Pulmonary artery endothelial cell (primary cell): Measurements from ENCODE around the gene TDP1. TPM values are rescaled to one million over a fixed set of nuclear protein-coding genes. Genes with fewer than 3 reads are reported as not detected.

Experiments used
- DNase-seq: peaks from one replicate; pipeline ENCODE4 v3.0.0-alpha.2; 2011; ENCODE audit warnings: low read depth, low spot score
- total RNA-seq: library from RNA; depleted of rRNA; stranded (reverse); fragments of >200 nt; gene quantifications from 2 replicates; pipeline ENCODE4 v1.2.3, GENCODE V29; 2014

Gene TDP1
- total RNA-seq, 1 donor from 2014 or later: 32.3 TPM

GRCh38 chr14:89941830-89942377 is 13.8 kb upstream of the TDP1 start:
- no peak for DNase-seq

DNA sequence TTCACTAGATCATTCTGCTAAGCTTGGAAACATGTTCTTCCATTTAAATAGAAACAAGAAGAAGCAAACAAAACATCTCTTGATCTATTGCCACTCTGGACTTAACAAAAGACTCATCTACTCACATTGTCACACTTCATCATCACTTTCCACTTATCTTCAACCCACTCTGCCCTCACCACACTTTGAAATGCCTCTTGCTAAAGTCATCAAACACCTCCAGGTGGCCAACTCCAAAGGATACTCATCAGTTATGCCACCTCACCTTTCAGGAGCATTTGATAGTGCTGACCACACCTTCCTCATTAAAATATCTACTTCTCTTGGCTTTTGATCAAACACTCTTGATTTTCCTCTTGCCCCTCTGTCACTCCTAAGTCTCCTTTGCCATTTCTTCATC is 8.4 kb upstream of the TDP1 start:
- DNase-seq: no peak

DNA sequence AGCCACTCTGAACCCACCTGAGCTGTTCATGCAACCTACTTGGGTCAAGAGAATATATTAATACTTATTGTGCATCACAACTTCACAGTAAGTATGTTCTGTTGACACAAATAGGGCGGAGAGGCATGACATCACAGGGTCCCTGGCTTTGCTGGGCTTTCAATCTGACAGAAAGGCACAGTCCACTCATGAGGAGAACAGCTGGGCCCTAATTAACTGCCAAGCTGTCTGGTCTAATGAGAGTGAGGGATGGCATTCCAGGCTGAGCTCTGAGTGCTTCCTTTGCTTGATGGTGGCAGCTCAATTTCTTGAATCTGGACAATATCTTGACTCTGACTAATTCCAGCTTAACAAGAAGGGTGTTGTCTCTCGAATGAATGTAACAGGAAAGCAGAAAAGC is 3.2 kb upstream of the TDP1 start:
- no peak for DNase-seq

DNA sequence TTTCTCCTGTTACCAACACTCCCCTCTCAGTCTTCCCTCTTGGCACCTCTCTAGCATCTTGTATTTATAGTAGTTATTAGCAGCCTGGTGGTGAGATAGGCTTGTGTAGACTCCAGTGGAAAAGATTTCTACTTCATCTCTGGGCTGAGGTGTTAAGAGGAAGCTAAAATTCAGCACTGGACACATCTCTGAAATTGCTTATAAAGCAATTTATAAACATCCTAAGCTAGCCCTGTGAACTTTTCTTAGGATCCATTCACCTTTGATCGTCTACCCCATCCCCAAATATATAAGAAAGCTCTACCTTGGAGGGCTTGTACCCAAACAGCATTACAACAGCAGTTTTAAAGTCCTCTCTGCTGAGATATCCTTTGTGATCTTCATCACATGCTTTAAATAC is 2.1 kb upstream of the TDP1 start:
- no peak for DNase-seq

GRCh38 chr14:89954070-89955021 is 1.4 kb upstream of the TDP1 start, which contains the start of gene EFCAB11:
EFCAB11 (minus strand) TSS chr14:89954730; CDS start chr14:89954660, 70 bp downstream.
- peak; percentile 95 for DNase-seq

DNA sequence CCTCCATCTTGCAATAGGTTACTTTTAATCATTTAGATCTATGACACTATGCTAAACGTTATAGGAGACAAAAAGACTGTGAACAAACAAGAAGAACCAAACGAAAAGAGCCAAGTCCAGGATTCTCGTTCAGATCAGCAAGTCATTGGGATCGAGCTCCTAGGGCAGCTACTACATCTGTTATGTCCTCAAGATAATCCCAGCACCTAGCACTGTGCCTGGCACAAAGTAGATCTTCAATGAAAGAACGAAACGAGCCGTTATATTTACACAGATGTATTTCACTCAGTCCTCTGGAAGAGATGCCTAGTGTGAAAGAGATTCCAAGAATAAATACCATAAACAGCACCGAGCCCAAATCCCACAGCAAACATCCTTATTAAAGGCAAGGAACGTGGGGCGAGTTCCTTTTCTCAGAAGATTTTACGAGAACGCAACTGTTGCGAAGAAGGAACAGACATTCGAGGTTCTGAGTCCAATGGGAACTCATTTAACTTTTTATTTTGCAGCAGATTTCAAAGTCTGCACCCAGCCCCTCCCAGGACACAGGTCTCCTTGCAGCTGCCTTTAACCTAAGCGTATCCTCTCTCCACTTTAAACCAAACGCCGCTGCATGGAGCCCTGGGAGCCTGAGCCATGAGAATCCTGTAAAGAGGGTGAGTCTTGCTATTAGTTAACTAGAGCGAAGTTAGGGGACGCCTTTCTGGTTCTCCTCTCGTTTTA is 544 bp upstream of the TDP1 start:
- no peak for DNase-seq

GRCh38 chr14:89956661-89957009 is 908 bp downstream of the TDP1 start:
- no peak for DNase-seq

DNA sequence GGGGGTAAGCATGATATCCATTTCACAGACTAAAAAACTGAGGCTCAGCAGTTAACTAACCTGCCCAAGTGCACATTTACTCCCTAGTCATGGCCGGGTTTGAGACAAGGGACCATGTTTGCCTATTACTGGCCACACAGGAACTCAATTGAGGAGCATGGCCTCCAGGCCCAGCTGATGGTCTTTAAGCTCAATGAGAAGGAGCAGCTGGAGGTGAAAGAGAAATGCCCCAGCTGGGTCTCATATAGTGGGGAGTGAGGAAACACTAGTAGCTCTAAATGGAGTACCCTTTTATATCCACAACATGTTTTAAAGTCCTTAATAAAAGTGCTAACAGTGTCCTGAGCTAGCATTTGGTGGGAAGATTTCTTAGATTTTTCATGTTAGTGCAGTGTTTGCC is 1.6 kb downstream of the TDP1 start:
- DNase-seq: no peak

DNA sequence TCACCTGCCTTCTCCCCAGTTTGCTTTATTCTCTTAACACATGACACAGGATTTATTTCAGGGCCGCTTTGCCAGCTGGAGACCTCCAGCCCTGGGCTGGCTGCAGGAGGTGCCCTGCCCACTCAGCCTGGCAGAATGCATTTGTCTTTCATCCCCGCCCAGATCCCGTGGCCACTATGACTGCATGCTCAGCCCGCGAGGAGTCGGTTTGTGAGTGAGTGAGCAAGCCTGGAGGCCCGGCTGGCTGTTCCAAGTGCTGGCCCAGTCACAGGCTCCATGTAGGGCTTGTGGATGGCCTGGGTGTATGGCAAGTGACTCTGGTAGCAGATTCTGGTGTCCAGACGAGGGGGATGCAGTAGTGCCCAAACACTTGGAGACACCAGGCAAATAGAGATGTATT is 2.1 kb downstream of the TDP1 start:
- DNase-seq: no peak

DNA sequence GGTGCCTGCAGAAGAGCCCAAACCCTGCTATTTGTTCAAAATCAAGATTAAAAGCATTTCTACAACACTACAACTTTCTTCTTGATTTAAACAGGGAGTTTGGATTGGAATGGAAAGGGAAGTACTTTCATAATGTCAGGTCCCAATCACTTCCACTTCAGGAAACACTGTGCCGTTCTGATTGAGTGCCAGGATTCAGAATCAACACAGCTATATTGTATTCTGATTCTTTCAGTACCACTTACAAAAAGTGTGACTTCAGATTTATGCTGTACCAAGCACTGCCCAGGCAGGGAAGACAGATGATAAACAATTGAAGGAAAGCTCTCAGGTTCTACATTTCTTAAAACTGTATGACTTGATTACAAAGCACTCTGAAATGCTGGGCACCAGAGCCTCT is 3.2 kb downstream of the TDP1 start:
- peak; percentile 43 for DNase-seq

DNA sequence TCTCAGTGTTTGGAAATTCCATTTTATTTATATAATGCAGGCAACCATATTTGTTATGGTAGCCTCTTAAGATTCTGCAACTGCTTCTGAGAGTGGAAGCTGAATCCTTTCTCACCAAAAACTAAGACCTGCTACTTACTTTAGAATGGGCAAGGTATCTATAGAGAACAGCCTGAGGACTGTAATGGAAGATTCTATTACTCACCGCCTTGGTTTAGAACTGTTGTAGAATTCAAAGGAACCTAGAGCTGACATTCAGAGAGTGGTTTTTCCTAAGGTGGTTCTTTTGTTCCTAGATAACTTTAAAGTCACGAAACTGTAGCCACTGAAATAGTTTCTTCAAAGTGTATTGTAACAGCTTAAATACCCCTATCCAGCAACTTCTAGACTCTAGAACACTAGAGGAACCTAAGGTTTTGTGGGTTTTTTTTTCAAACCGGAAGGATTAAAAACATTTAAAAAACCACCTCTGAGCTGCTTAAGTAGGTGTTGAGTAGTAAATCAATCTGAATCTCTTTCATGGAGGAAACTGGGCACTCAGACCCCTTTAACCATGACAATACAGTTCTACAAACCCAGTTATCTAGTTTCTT is 4.2 kb downstream of the TDP1 start:
- no peak for DNase-seq

- no peak for DNase-seq
Measured at GRCh38 chr14:89960914-89961313, 5.2 kb downstream of the TDP1 start.

DNA sequence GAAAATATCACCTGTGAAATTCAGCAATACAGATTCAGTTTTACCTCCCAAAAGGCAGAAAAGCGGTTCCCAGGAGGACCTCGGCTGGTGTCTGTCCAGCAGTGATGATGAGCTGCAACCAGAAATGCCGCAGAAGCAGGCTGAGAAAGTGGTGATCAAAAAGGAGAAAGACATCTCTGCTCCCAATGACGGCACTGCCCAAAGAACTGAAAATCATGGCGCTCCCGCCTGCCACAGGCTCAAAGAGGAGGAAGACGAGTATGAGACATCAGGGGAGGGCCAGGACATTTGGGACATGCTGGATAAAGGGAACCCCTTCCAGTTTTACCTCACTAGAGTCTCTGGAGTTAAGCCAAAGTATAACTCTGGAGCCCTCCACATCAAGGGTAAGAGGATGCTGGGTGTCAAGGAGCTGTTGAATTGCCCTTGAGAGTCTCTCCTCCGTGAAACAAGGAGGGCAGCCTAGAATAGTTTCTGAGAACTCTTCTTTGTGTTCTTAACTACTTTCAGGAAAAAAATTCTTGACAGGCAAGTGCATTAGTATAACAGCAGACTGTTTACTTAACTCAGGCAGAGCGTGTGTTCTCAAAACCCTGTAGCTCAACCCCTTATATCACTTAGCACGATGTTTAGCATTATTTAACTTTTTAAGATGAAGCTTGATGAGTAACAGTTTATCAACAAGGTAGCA is 7.7 kb downstream of the TDP1 start:
- DNase-seq: no peak

DNA sequence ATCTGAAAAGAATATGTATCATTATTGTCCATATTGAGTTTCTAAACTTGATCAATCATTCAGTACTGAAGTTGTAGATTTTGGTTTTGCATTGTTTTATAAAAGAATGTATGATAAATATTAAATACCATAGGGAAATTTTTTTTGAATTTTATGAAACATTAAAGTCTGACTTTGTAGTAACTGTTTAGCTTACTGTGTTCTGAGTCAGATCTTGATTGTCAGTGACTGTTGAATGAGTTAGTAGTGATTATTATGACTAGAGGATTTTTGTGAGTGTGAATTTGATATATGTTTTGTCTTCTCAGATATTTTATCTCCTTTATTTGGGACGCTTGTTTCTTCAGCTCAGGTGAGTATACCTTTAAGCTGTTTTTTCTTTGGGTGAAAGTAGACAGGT is 10.1 kb downstream of the TDP1 start:
- DNase-seq: no peak

GRCh38 chr14:89973234-89973823 is 17.6 kb downstream of the TDP1 start:
- DNase-seq: no peak

- no peak for DNase-seq
Measured at GRCh38 chr14:89977668-89978067, 21.9 kb downstream of the TDP1 start.

GRCh38 chr14:89978656-89979055 is 22.9 kb downstream of the TDP1 start:
- DNase-seq: no peak

GRCh38 chr14:89983375-89983774 is 27.6 kb downstream of the TDP1 start:
- DNase-seq: no peak

DNA sequence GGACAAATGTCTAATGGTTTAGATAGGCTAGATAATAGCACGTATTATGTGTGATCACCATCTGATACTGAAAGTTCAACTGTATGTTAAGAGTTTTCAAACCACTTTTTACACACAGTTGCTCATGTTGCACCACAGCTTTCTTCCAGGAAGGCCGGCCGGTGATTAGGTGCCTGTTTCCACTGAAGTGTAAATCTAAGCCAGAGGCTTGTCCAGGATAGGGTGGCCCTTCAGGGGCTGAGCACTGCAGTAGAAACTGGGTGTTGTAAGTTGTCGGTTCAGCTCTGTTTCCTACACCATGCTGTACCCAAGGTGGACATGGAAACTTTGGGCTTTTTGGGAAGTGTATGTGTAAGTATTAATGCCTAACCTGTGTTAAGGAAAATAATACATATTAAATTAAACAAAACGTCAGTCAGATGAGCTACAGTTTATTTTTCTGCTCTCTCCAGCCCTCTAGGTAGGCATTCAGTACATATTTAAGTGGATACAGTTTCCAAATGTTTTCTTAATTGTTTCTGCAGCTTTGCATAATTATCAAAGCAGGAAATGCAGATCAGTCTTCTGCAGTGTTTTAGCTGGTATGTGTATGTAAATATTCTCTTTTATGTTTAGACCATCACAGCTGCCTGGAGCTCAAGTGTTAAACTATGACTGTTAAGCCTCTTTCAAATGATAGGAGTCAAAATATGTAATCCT is 30.9 kb downstream of the TDP1 start:
- no peak for DNase-seq

GRCh38 chr14:89987161-89987475 is 31.4 kb downstream of the TDP1 start:
- no peak for DNase-seq

GRCh38 chr14:89988787-89989186 is 33.1 kb downstream of the TDP1 start:
- no peak for DNase-seq
